ENCODE data around the gene BMP6. TPM values are rescaled to one million over a fixed set of nuclear protein-coding genes. Genes with fewer than 3 reads are reported as not detected.

The BMP6 gene
- polyA plus RNA-seq, 2 of the 4 experiments (the other 2 are of a cell fraction), result 8.4 to 23.0 TPM

DNA sequence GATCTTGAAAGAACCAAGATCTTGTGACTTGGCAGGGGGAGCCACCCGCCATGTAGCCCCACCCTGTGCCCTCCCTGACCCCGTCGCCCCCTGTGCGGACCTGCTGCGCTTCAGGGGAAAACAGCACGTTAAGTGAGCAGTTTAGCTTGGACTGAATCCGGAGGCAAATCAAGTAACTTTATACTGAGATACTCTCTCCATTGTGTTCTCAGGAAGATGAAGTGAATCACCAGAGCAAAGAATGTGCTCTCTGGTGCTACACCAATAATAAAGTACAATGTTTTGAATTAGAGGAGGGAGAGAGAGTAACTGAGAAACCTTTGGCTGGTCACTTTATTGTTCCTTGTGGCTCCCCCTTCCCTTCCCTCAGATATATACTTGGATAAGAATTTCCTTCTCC, 101.2 kb downstream of the BMP6 start:
- 75% methylated on average over 6 of the region's 7 CpGs for WGBS (ENCODE audit: missing lambda C conversion rate)
- Histone ChIP-seq H3K4me3 (no peak overlapping the region), H3K4me1 (no peaks in the 10 kb centered on the region), H3K4me2 (no peak overlapping the region), H3K9me3 (no peaks in the 10 kb centered on the region), H3K27ac (no peak overlapping the region)
- CTCF ChIA-PET, result no interaction called here
- POLR2A ChIA-PET, result no interaction called here
- DNase-seq (ENCODE audit: low read depth in 1 of 2, low spot score in 1 of 2), result no peak
- FAIRE-seq, result no peak
- no peak for TF ChIP-seq RAD21 (conservative IDR thresholded peaks at IDR 0.05 in 1 of 2, IDR thresholded peaks at IDR 0.05 in 1 of 2)
- no peak for TF ChIP-seq BHLHE40 (IDR thresholded peaks at IDR 0.05; ENCODE audit: low read depth, low read length)
- TF ChIP-seq MAFK (IDR thresholded peaks at IDR 0.05; ENCODE audit: partially characterized antibody), result no peak
- no peak for TF ChIP-seq CHD2 (IDR thresholded peaks at IDR 0.05; ENCODE audit: low read length, partially characterized antibody)
- TF ChIP-seq HOXB13 (CRISPR knock-in tag; IDR thresholded peaks at IDR 0.05; ENCODE audit: low read depth), result no peak
- no peak for TF ChIP-seq POLR2A (IDR thresholded peaks at IDR 0.05; ENCODE audit: low read length)
- TF ChIP-seq ZC3H11A (IDR thresholded peaks at IDR 0.05), result no peak
- TF ChIP-seq, protein P1, sequence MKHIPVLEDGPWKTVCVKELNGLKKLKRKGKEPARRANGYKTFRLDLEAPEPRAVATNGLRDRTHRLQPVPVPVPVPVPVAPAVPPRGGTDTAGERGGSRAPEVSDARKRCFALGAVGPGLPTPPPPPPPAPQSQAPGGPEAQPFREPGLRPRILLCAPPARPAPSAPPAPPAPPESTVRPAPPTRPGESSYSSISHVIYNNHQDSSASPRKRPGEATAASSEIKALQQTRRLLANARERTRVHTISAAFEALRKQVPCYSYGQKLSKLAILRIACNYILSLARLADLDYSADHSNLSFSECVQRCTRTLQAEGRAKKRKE (CRISPR knock-in tag; IDR thresholded peaks at IDR 0.05; ENCODE audit: low read depth), result no peak
- TF ChIP-seq, protein P2, sequence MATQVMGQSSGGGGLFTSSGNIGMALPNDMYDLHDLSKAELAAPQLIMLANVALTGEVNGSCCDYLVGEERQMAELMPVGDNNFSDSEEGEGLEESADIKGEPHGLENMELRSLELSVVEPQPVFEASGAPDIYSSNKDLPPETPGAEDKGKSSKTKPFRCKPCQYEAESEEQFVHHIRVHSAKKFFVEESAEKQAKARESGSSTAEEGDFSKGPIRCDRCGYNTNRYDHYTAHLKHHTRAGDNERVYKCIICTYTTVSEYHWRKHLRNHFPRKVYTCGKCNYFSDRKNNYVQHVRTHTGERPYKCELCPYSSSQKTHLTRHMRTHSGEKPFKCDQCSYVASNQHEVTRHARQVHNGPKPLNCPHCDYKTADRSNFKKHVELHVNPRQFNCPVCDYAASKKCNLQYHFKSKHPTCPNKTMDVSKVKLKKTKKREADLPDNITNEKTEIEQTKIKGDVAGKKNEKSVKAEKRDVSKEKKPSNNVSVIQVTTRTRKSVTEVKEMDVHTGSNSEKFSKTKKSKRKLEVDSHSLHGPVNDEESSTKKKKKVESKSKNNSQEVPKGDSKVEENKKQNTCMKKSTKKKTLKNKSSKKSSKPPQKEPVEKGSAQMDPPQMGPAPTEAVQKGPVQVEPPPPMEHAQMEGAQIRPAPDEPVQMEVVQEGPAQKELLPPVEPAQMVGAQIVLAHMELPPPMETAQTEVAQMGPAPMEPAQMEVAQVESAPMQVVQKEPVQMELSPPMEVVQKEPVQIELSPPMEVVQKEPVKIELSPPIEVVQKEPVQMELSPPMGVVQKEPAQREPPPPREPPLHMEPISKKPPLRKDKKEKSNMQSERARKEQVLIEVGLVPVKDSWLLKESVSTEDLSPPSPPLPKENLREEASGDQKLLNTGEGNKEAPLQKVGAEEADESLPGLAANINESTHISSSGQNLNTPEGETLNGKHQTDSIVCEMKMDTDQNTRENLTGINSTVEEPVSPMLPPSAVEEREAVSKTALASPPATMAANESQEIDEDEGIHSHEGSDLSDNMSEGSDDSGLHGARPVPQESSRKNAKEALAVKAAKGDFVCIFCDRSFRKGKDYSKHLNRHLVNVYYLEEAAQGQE (IDR thresholded peaks at IDR 0.05), result no peak
- TF ChIP-seq EHMT2 (IDR thresholded peaks at IDR 0.05; ENCODE audit: low read depth), result no peak
- no peak for TF ChIP-seq CEBPB (IDR thresholded peaks at IDR 0.05)
- TF ChIP-seq JUN (IDR thresholded peaks at IDR 0.05), result no peak
- no peak for TF ChIP-seq TFCP2L1 (CRISPR knock-in tag; IDR thresholded peaks at IDR 0.05)
- TF ChIP-seq RARB (CRISPR knock-in tag; IDR thresholded peaks at IDR 0.05), result no peak
- no peak for TF ChIP-seq ZSCAN20 (CRISPR knock-in tag; IDR thresholded peaks at IDR 0.05)
- ATAC-seq, result no peak

DNA sequence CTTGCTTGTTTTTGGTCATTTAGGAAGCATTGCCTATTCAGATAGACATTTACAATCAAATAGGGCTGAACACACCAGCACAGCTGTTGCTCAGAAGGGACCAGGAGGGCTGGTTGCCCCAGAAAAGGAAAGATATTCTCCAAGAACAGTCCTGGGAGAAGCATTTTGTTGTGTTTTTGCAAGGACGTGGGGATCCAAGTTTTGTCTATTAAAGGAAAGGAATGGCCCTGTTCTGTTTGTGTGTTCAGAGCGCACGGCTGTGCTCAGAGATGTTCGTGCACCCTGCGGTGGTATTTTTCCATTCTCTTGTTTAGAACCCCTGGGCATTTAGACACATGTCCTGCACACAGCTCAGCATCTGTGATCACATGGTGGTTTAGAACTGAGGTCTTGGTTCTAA, 102.2 kb downstream of the BMP6 start:
- no peak overlapping the region for H3K27ac ChIP-seq
- no peaks in the 10 kb centered on the region for H3K9me3 ChIP-seq
- 81% methylated on average over 5 of the region's 5 CpGs for WGBS (ENCODE audit: missing lambda C conversion rate)
- H3K4me3 ChIP-seq, result no peak overlapping the region
- no peak for FAIRE-seq
- no peaks in the 10 kb centered on the region for H3K4me1 ChIP-seq
- ChIA-PET CTCF (interaction anchor here (0.6 kb wide), 1 partner anchor 221 kb away, joined by 4 read pairs; no protein-coding TSS in a partner anchor), POLR2A (no interaction called here)
- TF ChIP-seq NFE2L2 (conservative IDR thresholded peaks at IDR 0.05; ENCODE audit: low read length), result no peak
- TF ChIP-seq EHF (CRISPR knock-in tag; IDR thresholded peaks at IDR 0.05), result no peak
- no peak for TF ChIP-seq FOSL2 (IDR thresholded peaks at IDR 0.05)
- no peak for TF ChIP-seq FOSL2 (CRISPR knock-in tag; IDR thresholded peaks at IDR 0.05)
- no peak for TF ChIP-seq KDM5A (IDR thresholded peaks at IDR 0.05)
- no peak for TF ChIP-seq ZNF302 (CRISPR knock-in tag; IDR thresholded peaks at IDR 0.05)
- TF ChIP-seq CHD2 (IDR thresholded peaks at IDR 0.05; ENCODE audit: low read length, partially characterized antibody), result no peak
- TF ChIP-seq HDAC2 (IDR thresholded peaks at IDR 0.05), result no peak
- TF ChIP-seq POLR2AphosphoS2 (conservative IDR thresholded peaks at IDR 0.05; ENCODE audit: low read length), result no peak
- TF ChIP-seq RAD21 (conservative IDR thresholded peaks at IDR 0.05 in 1 of 2, IDR thresholded peaks at IDR 0.05 in 1 of 2), result no peak
- TF ChIP-seq EP300 (IDR thresholded peaks at IDR 0.05), result no peak
- DNase-seq (ENCODE audit: low read depth in 1 of 2, low spot score in 1 of 2), result no peak
- ATAC-seq, result no peak
- no peak overlapping the region for H3K4me2 ChIP-seq
